Common myeloid progenitor, CD34-positive (primary cell): ENCODE data around the gene TBCD.

Experiments used
- CTCF ChIA-PET: fragments of 350-600 bp; sonication (Branson Sonifier 250); formaldehyde crosslinking; loops from one replicate; lab custom pipeline; 2021; ENCODE audit warnings: antibody characterized with exemption; lab: Charles Lee
- POLR2A ChIA-PET: fragments of 350-600 bp; sonication (Branson Sonifier 250); formaldehyde crosslinking; loops from one replicate; lab custom pipeline; 2021; ENCODE audit warnings: antibody characterized with exemption; lab: Charles Lee
- DNase-seq, 3 donors: peaks; one replicate each; pipeline versions ENCODE4 v3.0.0 to v3.0.0-alpha.2; 2013
- H3K27ac ChIP-seq, 2 experiments: 1 replicate in 1 of 2; 2 replicates in 1 of 2; pipeline ENCODE4 v1.7.0; 2013; ENCODE audit warnings: inconsistent platforms in 2 of 2, low read length in 2 of 2, mild to moderate bottlenecking in 2 of 2, low read depth in 1 of 2, moderate library complexity in 1 of 2; ENCODE audit not compliant: severe bottlenecking in 2 of 2, insufficient read depth in 1 of 2, poor library complexity in 1 of 2
- H3K27me3 ChIP-seq, 5 experiments: replicated peaks in 2 of 5; 1 replicate in 3 of 5; 2 replicates in 2 of 5; pipeline versions ENCODE4 v1.6.1 to v1.7.0; 2013; ENCODE audit warnings: low read length in 4 of 5, mild to moderate bottlenecking in 2 of 5, moderate library complexity in 2 of 5, inconsistent platforms in 1 of 5; ENCODE audit not compliant: insufficient read depth in 5 of 5, control insufficient read depth in 4 of 5
- H3K36me3 ChIP-seq, 4 experiments: 1 replicate in 2 of 4; 2 replicates in 2 of 4; pipeline versions ENCODE4 v1.6.1 to v1.7.0; 2013; ENCODE audit warnings: low read length in 3 of 4, control low read depth in 1 of 4, mild to moderate bottlenecking in 1 of 4; ENCODE audit not compliant: control insufficient read depth in 4 of 4, insufficient read depth in 4 of 4
- H3K4me1 ChIP-seq, 4 experiments: 1 replicate in 3 of 4; 2 replicates in 1 of 4; pipeline versions ENCODE4 v1.6.1 to v1.7.1; 2013; ENCODE audit warnings: low read length in 3 of 4, mild to moderate bottlenecking in 3 of 4, control low read depth in 1 of 4, inconsistent platforms in 1 of 4, moderate library complexity in 1 of 4; ENCODE audit not compliant: control insufficient read depth in 4 of 4, insufficient read depth in 4 of 4; ENCODE audit errors: control extremely low read depth in 1 of 4
- H3K4me3 ChIP-seq, 7 experiments: 1 replicate in 4 of 7; 2 replicates in 3 of 7; pipeline versions ENCODE4 v1.5.1 to v1.7.0; 2013; ENCODE audit warnings: mild to moderate bottlenecking in 7 of 7, low read length in 6 of 7, moderate library complexity in 6 of 7, inconsistent platforms in 2 of 7, low read depth in 2 of 7, control low read depth in 1 of 7; ENCODE audit not compliant: insufficient read depth in 4 of 7, control insufficient read depth in 1 of 7; ENCODE audit errors: extremely low read depth in 1 of 7
- H3K9me3 ChIP-seq, 5 experiments: 1 replicate in 4 of 5; 2 replicates in 1 of 5; pipeline versions ENCODE4 v1.6.1 to v1.7.1; 2013; ENCODE audit warnings: low read length in 4 of 5, mild to moderate bottlenecking in 2 of 5, inconsistent platforms in 1 of 5, low read depth in 1 of 5, moderate library complexity in 1 of 5; ENCODE audit not compliant: control insufficient read depth in 4 of 5, insufficient read depth in 2 of 5; ENCODE audit errors: control extremely low read depth in 1 of 5
- WGBS: methylation state at CpG from one replicate; pipeline ENCODE4 v1.1.5; 2013; ENCODE audit not compliant: insufficient coverage; 5-methylcytosine and 5-hydroxymethylcytosine counted together

TBCD gene

DNA sequence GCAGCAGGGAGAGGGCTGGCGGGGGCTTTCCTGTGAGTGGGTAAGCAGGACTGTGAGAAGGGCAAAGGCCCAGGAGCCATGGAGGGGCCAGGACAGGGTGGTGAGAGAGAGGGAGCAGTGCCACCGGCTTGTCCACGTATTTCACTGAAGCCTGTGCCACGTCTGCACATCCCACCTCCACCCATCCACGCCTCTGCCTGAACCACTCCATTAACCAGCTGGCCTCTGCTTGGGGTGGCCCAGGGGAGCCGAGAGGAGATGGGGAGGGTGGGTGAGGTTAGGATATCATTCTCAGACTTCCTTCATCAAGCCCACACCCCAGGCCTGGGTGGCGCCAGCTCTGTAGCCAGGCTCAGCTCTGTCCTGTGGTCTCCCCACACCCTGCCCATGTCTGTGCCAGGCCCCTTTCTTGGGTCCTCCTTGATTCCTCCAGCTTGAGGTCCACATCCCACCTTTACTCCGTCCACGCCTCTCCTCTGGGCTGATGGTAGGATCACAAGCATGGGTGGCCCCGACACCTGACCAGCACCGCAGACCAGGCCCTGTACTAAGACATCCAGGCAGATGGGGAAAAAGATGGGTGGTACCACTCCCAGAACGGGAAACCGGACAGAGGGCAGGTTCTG is 19.6 kb upstream of the TBCD start:
- ChIA-PET POLR2A (no interaction called here), CTCF (interaction anchor here (1.4 kb wide), 1 partner anchor 21 kb away, joined by 3 read pairs; no protein-coding TSS in a partner anchor)
- H3K4me1 ChIP-seq = peaks cover 0 to 10% (median 10%) of the 10 kb centered on the region in 4 experiments
- H3K9me3 ChIP-seq = peaks cover 1 to 18% (median 8%) of the 10 kb centered on the region in 5 experiments
- no peaks in the 10 kb centered on the region for H3K27me3 ChIP-seq
- peaks cover 6 to 31% (median 19%) of the 10 kb centered on the region in 4 experiments for H3K36me3 ChIP-seq
- no peak overlapping the region for H3K27ac ChIP-seq
- 100% methylated on average over 5 of the region's 13 CpGs for WGBS
- H3K4me3 ChIP-seq = no peak overlapping the region
- no peak for DNase-seq

DNA sequence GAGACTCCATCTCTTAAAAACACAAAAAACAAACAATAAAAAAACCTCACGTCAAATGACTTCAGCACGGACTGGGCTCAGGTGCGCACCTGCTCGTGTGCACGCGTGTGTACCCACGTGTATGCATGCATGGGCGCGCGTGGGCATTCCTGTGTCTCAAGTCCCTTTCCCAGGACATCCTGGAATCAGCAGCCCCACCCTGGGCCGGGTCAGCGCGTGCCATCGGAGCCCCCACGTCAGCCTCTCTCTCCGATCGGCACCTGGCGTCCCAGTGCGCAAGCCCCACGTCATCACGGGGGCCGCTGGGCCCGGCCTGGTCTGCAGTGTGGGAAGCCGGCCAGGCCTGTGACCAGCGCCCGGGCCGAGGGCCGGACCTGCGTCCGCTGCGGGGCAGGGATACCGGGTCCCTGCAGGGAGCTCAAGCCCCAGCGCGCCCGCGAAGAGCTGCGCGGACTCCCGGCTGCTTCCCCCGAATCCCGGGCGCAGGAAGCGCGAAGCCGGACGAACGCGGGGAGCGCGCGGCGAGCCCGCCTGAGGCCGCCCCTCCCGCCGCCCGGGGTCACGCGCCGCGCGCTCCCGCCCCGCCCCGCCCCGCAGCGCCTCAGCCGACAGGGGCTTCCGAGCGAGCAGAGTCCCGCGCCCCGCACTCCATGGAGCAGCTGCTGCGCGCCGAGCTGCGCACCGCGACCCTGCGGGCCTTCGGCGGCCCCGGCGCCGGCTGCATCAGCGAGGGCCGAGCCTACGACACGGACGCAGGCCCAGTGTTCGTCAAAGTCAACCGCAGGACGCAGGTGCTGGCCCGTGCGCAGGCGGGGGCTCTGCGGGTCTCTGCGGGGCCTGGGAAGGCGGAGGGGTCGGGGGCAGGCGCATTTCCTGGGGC is 16.6 kb upstream of the TBCD start, which contains the start of gene FN3K:
Gene FN3K, plus strand, starts transcription at position 629 of the 880 bp plus-strand sequence. Its CDS starts 22 bp downstream, at position 651.
- H3K4me1 ChIP-seq = peaks cover 0 to 10% (median 10%) of the 10 kb centered on the region in 4 experiments
- 9% methylated on average over 71 of the region's 101 CpGs for WGBS
- peak within 1 kb of the TSS in 1 of 2 experiments; percentile 34 for H3K27ac ChIP-seq
- peak; percentile 30 to 72 (median 59) for DNase-seq
- no peaks in the 10 kb centered on the region for H3K27me3 ChIP-seq
- peaks cover 1 to 18% (median 8%) of the 10 kb centered on the region in 5 experiments for H3K9me3 ChIP-seq
- POLR2A ChIA-PET = interaction anchor here (0.6 to 0.8 kb wide), 2 partner anchors 19 to 21 kb away, joined by 3 read pairs; partner anchors contain the start of gene FN3KRP
- peaks cover 3 to 18% (median 11%) of the 10 kb centered on the region in 4 experiments for H3K36me3 ChIP-seq
- CTCF ChIA-PET = no interaction called here
- H3K4me3 ChIP-seq = peak within 1 kb of the TSS; percentile 25 to 78 (median 60)

GRCh38 chr17:82736511-82737185 is 15.2 kb upstream of the TBCD start:
- WGBS = over 99% methylated on average over 16 of the region's 18 CpGs
- H3K9me3 ChIP-seq = peaks cover 1 to 24% (median 21%) of the 10 kb centered on the region in 5 experiments
- ChIA-PET POLR2A (no interaction called here), CTCF (interaction anchor here (0.7 kb wide), 1 partner anchor 13 kb away, joined by 3 read pairs; no protein-coding TSS in a partner anchor)
- DNase-seq = no peak
- no peaks in the 10 kb centered on the region for H3K27me3 ChIP-seq
- H3K4me1 ChIP-seq = peaks cover 0 to 10% (median 10%) of the 10 kb centered on the region in 4 experiments
- H3K27ac ChIP-seq = no peak overlapping the region
- H3K36me3 ChIP-seq = peaks cover 8 to 29% (median 14%) of the 10 kb centered on the region in 4 experiments
- no peak overlapping the region for H3K4me3 ChIP-seq

DNA sequence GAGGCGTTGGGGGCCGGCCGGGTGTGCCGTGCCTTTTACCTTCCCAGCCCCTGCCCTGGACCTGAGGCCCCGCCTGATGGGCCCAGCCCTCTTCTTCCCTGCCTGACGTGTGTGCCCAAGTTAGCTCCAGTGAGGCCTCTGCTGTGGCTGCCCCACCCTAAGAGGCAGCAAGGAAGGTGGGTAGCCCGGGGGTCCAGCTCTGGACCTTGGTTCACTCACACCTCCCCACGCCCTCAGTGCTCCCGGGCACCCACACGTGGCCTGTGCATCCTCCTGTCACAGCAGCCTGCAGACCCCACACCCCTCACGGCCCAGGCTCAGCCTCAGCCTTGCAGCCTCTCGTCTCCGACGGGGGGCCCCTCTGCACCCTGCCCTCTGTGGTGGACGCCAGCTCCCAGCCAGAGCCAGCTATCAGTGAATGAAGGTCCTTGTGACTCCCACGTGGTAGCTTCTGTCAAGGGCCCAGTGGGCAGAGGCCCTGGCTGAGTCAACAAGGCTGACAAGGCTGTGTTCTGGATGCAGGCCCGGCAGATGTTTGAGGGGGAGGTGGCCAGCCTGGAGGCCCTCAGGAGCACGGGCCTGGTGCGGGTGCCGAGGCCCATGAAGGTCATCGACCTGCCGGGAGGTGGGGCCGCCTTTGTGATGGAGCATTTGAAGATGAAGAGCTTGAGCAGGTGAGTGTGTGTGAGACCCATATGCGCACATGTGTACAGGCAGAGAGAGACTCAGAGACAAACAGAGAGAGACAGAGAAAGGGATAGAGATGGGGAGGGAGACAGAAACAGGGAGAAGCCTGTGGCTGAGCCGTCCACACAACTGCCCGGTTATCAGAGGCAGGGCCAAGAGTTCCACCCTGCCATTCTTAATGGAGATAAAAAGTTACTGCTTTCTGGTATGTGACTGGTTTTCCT is 13.6 kb upstream of the TBCD start:
- 91% methylated on average over 18 of the region's 26 CpGs for WGBS
- ChIA-PET CTCF (interaction anchor here (1.5 kb wide), 1 partner anchor 11 kb away, joined by 4 read pairs; no protein-coding TSS in a partner anchor), POLR2A (interaction anchor here (0.6 kb wide), 1 partner anchor 96 kb away, joined by 4 read pairs; no protein-coding TSS in a partner anchor)
- no peaks in the 10 kb centered on the region for H3K27me3 ChIP-seq
- H3K36me3 ChIP-seq = peaks cover 5 to 25% (median 14%) of the 10 kb centered on the region in 4 experiments
- peaks cover 1 to 18% (median 17%) of the 10 kb centered on the region in 5 experiments for H3K9me3 ChIP-seq
- peaks cover 0 to 10% (median 10%) of the 10 kb centered on the region in 4 experiments for H3K4me1 ChIP-seq
- peak in 1 of 3 donors; percentile 48 for DNase-seq
- no peak overlapping the region for H3K27ac ChIP-seq
- H3K4me3 ChIP-seq = no peak overlapping the region

- peaks cover 0 to 25% (median 14%) of the 10 kb centered on the region in 4 experiments for H3K36me3 ChIP-seq
- WGBS = 100% methylated on average over 8 of the region's 10 CpGs
- POLR2A ChIA-PET = interaction anchor here (0.6 kb wide), 1 partner anchor 194 kb away, joined by 3 read pairs; no protein-coding TSS in a partner anchor
- no peak overlapping the region for H3K4me3 ChIP-seq
- CTCF ChIA-PET = no interaction called here
- H3K4me1 ChIP-seq = peaks cover 0 to under 1% (median under 1%) of the 10 kb centered on the region in 4 experiments
- peak in 2 of 3 donors; percentile 60 to 68 for DNase-seq
- no peaks in the 10 kb centered on the region for H3K27me3 ChIP-seq
- peaks cover 0 to 23% (median 11%) of the 10 kb centered on the region in 5 experiments for H3K9me3 ChIP-seq
- H3K27ac ChIP-seq = no peak overlapping the region
Observed at GRCh38 chr17:82740906-82741759, 10.7 kb upstream of the TBCD start.
